DMS 273 treated with DMSO at 0.1 percent for 48 hours (cell line): ENCODE measurements around the gene NOD2.

Experiments
- DNase-seq: peaks from one replicate; lab custom pipeline; 2025; lab: John Stamatoyannopoulos, UW

NOD2 gene

GRCh38 chr16:50742576-50743200 is 49.3 kb downstream of the NOD2 start:
- no peak for DNase-seq

GRCh38 chr16:50743581-50744225 is 50.3 kb downstream of the NOD2 start:
- DNase-seq, result no peak

DNA sequence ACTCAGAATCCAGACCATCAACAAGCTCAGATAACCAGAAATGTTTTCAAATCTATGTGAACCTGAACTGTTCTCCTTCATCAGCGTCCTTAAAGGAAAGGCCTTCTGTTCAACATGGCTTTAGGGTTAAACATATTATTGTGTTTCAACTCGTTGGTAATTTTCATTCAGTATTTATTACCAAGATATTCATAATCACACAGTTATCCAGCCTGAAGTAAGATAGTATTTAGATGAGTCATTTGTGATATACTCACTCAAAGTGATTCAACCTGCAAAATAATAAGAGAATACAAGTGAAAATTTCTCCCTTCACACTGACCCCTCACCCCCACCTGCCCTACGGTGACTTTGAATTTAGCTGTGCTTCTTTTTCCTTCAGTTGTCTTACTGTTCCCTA is 51.5 kb downstream of the NOD2 start:
- no peak for DNase-seq

- DNase-seq, result no peak
These were observed 52.5 kb downstream of the NOD2 start for GRCh38 chr16:50745940-50746339.

DNA sequence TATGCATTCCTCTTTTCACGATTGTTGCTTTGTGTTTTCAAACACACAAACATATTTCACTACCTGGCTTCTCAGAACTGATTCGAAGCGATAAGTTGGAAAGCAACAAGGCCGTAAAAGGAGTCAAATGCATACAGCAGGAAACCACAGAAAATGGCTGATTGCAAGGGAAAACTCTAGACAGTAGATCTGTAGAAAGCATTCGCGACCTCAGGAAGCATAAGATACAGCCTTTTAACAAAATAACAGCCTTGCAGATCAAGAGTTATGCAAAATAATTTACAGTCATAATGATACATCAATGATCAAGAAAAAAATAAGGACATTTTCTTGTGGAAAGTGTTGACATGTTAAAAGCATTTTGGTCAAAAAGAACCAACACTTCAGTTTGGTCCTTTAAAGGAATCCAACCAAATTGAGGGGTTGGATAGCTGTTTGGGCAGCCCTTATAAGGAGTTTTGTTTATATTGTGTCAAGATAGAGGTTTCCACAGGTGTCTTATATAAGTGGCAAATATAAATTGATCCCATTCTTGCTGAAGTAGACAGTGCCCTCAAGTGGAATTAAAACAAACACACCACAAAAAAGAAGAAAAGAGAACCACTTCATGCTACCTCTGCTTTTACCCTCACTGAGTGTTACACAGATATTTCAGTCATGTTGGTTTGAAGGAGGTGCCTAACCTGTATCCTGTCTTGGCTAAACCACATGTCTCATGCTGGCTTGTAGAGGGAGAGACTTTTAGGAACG is 54.0 kb downstream of the NOD2 start:
- DNase-seq, result no peak

- DNase-seq, result no peak
These were observed 58.1 kb downstream of the NOD2 start for GRCh38 chr16:50751528-50751927.

DNA sequence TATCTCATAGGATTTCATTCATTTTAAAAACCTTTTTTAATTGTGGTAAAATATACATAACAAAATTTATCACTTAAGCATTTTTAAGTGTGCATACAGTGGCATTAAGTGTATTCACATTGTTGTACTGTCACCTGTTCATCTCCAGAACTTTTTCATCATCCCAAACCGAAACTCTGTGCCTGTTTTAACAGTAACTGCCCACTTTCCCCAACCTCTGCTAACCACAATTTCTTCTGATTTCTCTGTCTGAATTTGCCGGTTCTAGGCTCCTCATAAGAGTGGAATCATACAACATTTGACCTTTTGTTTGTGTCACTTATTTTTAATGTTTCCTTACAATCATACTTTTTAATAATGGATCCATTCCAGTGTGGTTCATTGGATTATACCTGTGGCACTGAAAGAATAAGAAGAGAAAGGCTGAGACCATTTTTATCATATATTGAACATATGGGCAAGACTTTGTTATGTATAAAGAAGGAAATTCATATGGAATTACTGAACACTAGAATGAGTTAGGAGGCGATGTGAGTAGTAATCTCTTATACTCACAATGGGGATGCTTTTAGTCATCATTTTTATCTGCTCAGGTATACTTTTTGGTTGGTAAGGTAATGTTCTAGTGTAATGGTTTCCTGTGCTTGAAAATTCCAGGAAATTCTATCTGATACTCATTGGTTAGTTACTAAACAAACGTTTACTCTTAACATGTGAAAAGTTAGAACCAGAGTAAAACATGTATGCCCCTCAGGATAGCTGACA is 59.2 kb downstream of the NOD2 start:
- no peak for DNase-seq

GRCh38 chr16:50756473-50756872 is 63.1 kb downstream of the NOD2 start:
- no peak for DNase-seq

DNA sequence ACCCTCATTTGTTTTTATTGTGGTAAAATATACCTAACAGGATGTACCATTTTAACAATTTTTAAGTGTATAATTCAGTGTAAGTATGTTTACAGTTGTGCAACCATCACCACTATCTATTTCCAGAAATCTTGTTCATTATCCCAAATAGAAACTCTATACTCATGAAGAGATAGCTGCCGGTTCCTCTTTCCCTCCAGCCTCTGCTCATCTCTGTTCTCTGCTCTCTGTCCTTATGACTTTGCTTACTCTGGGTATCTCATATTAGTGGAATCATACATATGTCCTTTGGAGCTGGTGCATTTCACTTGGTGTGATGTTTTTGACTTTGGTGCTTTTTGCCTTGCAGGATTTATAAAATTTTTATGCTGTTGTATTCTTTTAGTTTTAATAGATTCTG is 67.9 kb downstream of the NOD2 start:
- DNase-seq, result no peak

GRCh38 chr16:50762241-50762640 is 68.8 kb downstream of the NOD2 start:
- no peak for DNase-seq

DNA sequence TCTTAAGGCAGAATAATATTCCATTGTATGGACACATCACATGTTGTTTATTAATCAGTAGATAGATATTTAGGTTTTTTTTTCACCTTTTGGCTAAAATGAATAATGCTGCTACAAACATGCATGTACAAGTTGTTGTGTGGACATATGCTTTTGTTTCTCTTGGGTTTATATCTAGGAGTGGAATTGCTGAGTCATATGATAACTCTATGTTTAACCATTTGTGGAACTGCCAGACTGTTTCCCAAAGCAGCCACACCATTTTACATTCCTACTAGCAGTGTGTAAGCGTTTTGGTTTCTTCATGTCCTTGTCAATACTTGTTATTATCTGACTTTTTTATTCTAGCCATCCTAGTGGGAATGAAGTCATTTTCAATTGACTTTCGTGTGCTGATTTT is 69.8 kb downstream of the NOD2 start:
- no peak for DNase-seq

DNA sequence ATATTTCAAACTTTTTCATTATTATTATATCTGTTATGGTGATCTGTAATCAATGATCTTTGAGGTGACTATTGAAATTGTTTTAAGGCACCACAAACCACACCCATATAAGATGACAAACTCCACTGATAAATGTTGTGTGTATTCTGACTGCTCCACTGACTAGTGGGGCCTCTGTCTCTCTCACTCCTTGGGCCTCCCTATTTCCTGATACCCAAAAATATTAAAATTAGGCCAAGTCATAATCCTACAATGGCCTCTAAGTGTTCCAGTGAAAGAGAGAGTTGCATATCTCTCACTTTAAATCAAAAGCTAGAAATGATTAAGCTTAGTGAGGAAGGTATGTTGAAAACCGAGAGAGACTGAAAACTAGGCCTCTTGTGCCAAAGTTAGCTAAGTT is 71.9 kb downstream of the NOD2 start:
- no peak for DNase-seq

DNA sequence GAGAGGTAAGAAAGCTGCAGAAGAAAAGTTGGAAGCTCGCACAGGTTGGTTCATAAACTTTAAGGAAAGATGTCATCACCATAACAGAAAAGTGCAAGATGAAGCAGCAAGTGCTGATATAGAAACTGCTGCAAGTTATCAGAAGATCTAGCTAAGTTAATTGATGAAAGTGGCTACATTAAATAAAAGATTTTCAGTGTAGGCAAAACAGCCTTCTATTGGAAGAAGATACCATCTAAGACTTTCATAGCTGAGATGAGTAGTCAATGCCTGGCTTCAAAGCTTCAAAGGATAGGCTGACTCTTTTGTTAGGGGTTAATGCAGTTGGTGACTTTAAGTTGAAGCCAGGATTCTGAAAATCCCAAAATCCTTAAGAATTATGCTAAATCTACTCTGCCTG is 72.5 kb downstream of the NOD2 start:
- DNase-seq, result no peak

- no peak for DNase-seq
These were observed 73.8 kb downstream of the NOD2 start for GRCh38 chr16:50767197-50767596.

GRCh38 chr16:50771366-50771765 is 78.0 kb downstream of the NOD2 start:
- no peak for DNase-seq

GRCh38 chr16:50774405-50774804 is 81.0 kb downstream of the NOD2 start:
- no peak for DNase-seq

DNA sequence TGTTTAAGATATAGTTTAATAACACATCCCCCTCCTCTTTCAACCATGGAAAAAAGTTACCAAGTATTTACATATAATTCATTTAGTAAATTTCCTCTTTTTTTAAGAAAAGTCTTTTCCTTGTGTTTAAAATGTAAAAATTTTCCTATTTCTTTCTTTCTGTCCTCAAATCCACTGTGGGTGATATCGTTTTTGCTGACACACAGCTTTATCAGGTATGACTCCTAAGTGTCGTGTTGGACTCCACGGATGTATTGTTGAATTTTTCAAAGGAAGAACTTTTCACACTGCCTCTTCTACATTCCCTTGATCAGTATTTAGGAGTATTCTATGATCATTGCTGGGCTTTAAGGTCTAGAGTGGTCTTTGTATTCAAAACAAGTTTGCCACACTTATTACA is 81.6 kb downstream of the NOD2 start:
- no peak for DNase-seq

DNA sequence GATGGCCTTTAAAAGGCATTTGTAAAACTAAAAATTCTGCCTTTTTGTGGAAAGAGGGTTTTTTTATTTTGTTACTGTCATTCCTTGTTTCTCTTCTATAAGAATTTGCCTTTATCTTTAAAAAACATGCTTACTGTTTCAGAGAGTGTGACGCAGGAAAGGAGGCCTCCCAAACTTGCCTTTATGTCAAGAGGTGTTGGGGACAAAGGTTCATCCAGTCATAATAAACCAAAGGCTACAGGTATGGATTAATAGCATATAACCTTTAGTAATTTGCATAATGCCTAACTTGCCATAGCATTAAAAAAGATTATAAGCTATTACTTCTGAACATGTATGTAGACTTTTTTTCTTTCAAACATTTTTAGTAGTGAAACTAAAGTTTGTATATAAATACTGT is 82.6 kb downstream of the NOD2 start:
- no peak for DNase-seq

GRCh38 chr16:50778284-50779163 is 85.1 kb downstream of the NOD2 start:
- no peak for DNase-seq

GRCh38 chr16:50781043-50781442 is 87.6 kb downstream of the NOD2 start:
- DNase-seq, result no peak

DNA sequence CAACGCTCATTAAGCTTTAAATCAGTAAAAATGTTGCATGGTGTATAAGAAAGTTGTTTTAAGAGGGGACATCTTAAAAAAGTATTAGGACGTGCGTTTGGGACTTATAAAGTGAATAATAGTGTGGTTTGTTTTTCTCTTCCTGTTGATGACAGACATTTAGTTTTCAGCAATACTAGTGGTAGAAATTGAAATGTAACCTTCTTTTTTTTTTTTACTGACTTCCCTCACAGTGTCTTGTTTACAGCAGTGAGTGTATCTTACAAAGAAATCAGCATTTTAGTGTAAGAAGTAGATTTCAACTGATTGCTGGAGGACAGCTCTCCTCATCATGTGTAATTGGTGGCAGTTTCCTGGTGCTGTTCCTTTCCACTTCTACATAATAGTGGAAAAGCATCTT is 88.1 kb downstream of the NOD2 start:
- no peak for DNase-seq
